CD14-positive monocyte (primary cell): ENCODE results near the gene DIS3L2. TPM values are rescaled to one million over a fixed set of nuclear protein-coding genes. Genes with fewer than 3 reads are reported as not detected.

Source experiments
- DNase-seq, 3 donors: peaks; one replicate each; pipeline ENCODE4 v3.0.0-alpha.2; 2011 to 2022
- H2AFZ ChIP-seq: 2 replicates; pipeline ENCODE4 v1.6.0; 2012; ENCODE audit warnings: mild to moderate bottlenecking, low read depth, low read length, inconsistent platforms; ENCODE audit not compliant: insufficient read depth, poor library complexity, severe bottlenecking
- H3K27ac ChIP-seq, 2 donors: 1 replicate in 1 of 2; 2 replicates in 1 of 2; pipeline ENCODE4 v1.5.1; 2012 to 2013; ENCODE audit warnings: low read length in 2 of 2, control low read depth in 1 of 2, inconsistent platforms in 1 of 2, low read depth in 1 of 2, mild to moderate bottlenecking in 1 of 2
- H3K27me3 ChIP-seq, 2 donors: one replicate each; pipeline versions ENCODE4 v1.6.0 to v1.6.1; 2011 to 2013; ENCODE audit warnings: low read length in 2 of 2; ENCODE audit not compliant: control insufficient read depth in 2 of 2, insufficient read depth in 2 of 2
- H3K36me3 ChIP-seq, 2 donors: replicated peaks in 1 of 2; 1 replicate in 1 of 2; 2 replicates in 1 of 2; pipeline versions ENCODE4 v1.5.1 to v1.6.1; 2012 to 2013; ENCODE audit warnings: low read length in 2 of 2, control low read depth in 1 of 2, inconsistent platforms in 1 of 2, mild to moderate bottlenecking in 1 of 2; ENCODE audit not compliant: insufficient read depth in 2 of 2, control insufficient read depth in 1 of 2
- H3K4me1 ChIP-seq, 2 donors: 1 replicate in 1 of 2; 2 replicates in 1 of 2; pipeline versions ENCODE4 v1.5.1 to v1.6.1; 2012 to 2013; ENCODE audit warnings: low read length in 2 of 2, control low read depth in 1 of 2, inconsistent platforms in 1 of 2, mild to moderate bottlenecking in 1 of 2, moderate library complexity in 1 of 2; ENCODE audit not compliant: insufficient read depth in 2 of 2, control insufficient read depth in 1 of 2
- H3K4me2 ChIP-seq: replicated peaks from 2 replicates; pipeline ENCODE3; 2012; ENCODE audit warnings: low read length, moderate library complexity, mild to moderate bottlenecking; ENCODE audit not compliant: poor library complexity, severe bottlenecking; ENCODE audit errors: extremely low read depth
- H3K4me3 ChIP-seq, 3 experiments: fragments of 200-600 bp in 1 of 3; sonication (generic) in 1 of 3; replicated peaks in 1 of 3; 1 replicate in 2 of 3; 2 replicates in 1 of 3; pipeline ENCODE4 v1.5.1; 2011 to 2013; ENCODE audit warnings: low read length in 3 of 3, mild to moderate bottlenecking in 3 of 3, control low read depth in 2 of 3, low read depth in 2 of 3, inconsistent platforms in 1 of 3, moderate library complexity in 1 of 3
- H3K79me2 ChIP-seq: 2 replicates; pipeline ENCODE4 v1.6.0; 2012; ENCODE audit warnings: mild to moderate bottlenecking, control low read depth, inconsistent platforms, low read length, moderate library complexity; ENCODE audit not compliant: insufficient read depth
- H3K9ac ChIP-seq: 2 replicates; pipeline ENCODE4 v1.6.0; 2017; ENCODE audit warnings: low read length, mild to moderate bottlenecking; ENCODE audit not compliant: insufficient read depth, poor library complexity, severe bottlenecking
- H3K9me3 ChIP-seq, 2 donors: replicated peaks in 1 of 2; 1 replicate in 1 of 2; 2 replicates in 1 of 2; pipeline versions ENCODE4 v1.5.1 to v1.6.1; 2012 to 2013; ENCODE audit warnings: low read length in 2 of 2, control low read depth in 1 of 2; ENCODE audit not compliant: control insufficient read depth in 1 of 2, insufficient read depth in 1 of 2
- H4K20me1 ChIP-seq: 2 replicates; pipeline ENCODE4 v1.6.0; 2012; ENCODE audit warnings: mild to moderate bottlenecking, low read length, control low read depth, moderate library complexity; ENCODE audit not compliant: insufficient read depth
- H3K27ac Mint-ChIP-seq, 7 donors: one replicate each; pipeline ENCODE4 v1.8.0; 2020; ENCODE audit warnings: mild to moderate bottlenecking in 7 of 7, mixed read lengths in 7 of 7, moderate library complexity in 6 of 7, inconsistent platforms in 2 of 7
- H3K27me3 Mint-ChIP-seq, 3 donors: one replicate each; pipeline ENCODE4 v1.8.0; 2021 to 2022; ENCODE audit warnings: low read depth in 3 of 3, mild to moderate bottlenecking in 3 of 3, mixed read lengths in 3 of 3, moderate library complexity in 3 of 3, inconsistent platforms in 1 of 3
- H3K36me3 Mint-ChIP-seq, 2 donors: one replicate each; pipeline ENCODE4 v1.8.0; 2020; ENCODE audit warnings: mixed read lengths in 2 of 2, inconsistent platforms in 1 of 2, mild to moderate bottlenecking in 1 of 2
- H3K4me1 Mint-ChIP-seq: one replicate; pipeline ENCODE4 v1.8.0; 2020; ENCODE audit warnings: mild to moderate bottlenecking, mixed read lengths
- H3K4me3 Mint-ChIP-seq, 2 donors: one replicate each; pipeline ENCODE4 v1.8.0; 2020; ENCODE audit warnings: mild to moderate bottlenecking in 2 of 2, mixed read lengths in 2 of 2, moderate library complexity in 1 of 2
- H3K9me3 Mint-ChIP-seq, 7 donors: one replicate each; pipeline ENCODE4 v1.8.0; 2020 to 2022; ENCODE audit warnings: mixed read lengths in 7 of 7, mild to moderate bottlenecking in 6 of 7, moderate library complexity in 6 of 7, inconsistent platforms in 2 of 7
- CTCF ChIP-seq: fragments of 200-600 bp; IDR thresholded peaks from one replicate; pipeline ENCODE4 v1.8.0; 2022; ENCODE audit warnings: antibody characterized with exemption, mild to moderate bottlenecking
- WGBS: methylation state at CpG from one replicate; pipeline ENCODE4 v1.1.5; 2013; ENCODE audit warnings: missing lambda C conversion rate; ENCODE audit not compliant: insufficient coverage; 5-methylcytosine and 5-hydroxymethylcytosine counted together
- intact Hi-C, 2 donors: fragments of 100-400 bp; cut with micrococcal nuclease; formaldehyde crosslinking; loops; one replicate each; pipeline versions ENCODE4 v1.15.0 to v1.15.1; 2023
- polyA plus RNA-seq, 3 donors: library from polyadenylated mRNA; depleted of rRNA in 1 of 3; unstranded in 2 of 3; stranded (reverse) in 1 of 3; fragments of 300-500 nt in 2 of 3; fragments of >200 nt in 1 of 3; fragmentation: Illumina TruSeq in 2 of 3; gene quantifications; 1 replicate in 2 of 3; 2 replicates in 1 of 3; pipeline ENCODE4 v1.2.3, GENCODE V29; 2012 to 2021

DIS3L2 gene
- polyA plus RNA-seq, 3 donors: 6.0 to 21.7 (median 6.4) TPM

DNA sequence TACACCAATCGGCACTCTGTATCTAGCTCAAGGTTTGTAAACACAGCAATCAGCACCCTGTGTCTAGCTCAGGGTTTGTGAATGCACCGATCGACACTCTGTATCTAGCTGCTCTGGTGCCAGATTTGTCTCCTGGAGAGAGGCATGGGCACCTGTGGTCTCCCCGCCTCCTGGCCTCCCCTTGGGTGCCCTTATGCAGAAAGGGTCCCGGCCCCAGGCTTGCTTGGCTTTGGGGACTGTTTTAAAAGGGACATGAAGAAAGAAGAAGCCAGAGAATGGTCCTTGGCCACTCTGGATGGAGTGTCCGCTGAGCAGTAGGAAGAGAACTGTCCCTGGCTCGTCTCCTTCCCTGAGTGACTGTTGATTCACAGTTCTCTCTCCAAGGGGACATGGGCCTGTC is 405.5 kb downstream of the DIS3L2 start:
- H3K27ac Mint-ChIP-seq: no peak overlapping the region

GRCh38 chr2:232367591-232368233 is 406.2 kb downstream of the DIS3L2 start:
- H3K9me3 Mint-ChIP-seq: peaks cover 0 to 3% (median 0%) of the 10 kb centered on the region in 7 donors
- H3K4me1 ChIP-seq: peaks cover 8 to 9% of the 10 kb centered on the region in 2 donors
- H3K36me3 ChIP-seq: no peaks in the 10 kb centered on the region
- DNase-seq: no peak
- H3K4me2 ChIP-seq: no peak overlapping the region
- H4K20me1 ChIP-seq: no peaks in the 10 kb centered on the region
- no peak overlapping the region for H2AFZ ChIP-seq
- no peaks in the 10 kb centered on the region for H3K36me3 Mint-ChIP-seq
- H3K4me1 Mint-ChIP-seq: peaks cover 19% of the 10 kb centered on the region
- TF ChIP-seq CTCF: no peak
- peaks cover 0 to under 1% of the 10 kb centered on the region in 2 donors for H3K9me3 ChIP-seq
- H3K27me3 ChIP-seq: no peaks in the 10 kb centered on the region
- no peak overlapping the region for H3K27ac ChIP-seq
- intact Hi-C loops: no loop called here
- peaks cover 0 to 5% (median 2%) of the 10 kb centered on the region in 3 donors for H3K27me3 Mint-ChIP-seq
- H3K27ac Mint-ChIP-seq: no peak overlapping the region
- no peak overlapping the region for H3K4me3 Mint-ChIP-seq
- no peak overlapping the region for H3K4me3 ChIP-seq
- WGBS: 78% methylated on average over 10 of the region's 13 CpGs
- H3K79me2 ChIP-seq: no peaks in the 10 kb centered on the region
- no peak overlapping the region for H3K9ac ChIP-seq

More for the DNA sequence above, 405.5 kb downstream of the DIS3L2 start:
- no peak overlapping the region for H3K4me2 ChIP-seq
- peaks cover 5 to 8% of the 10 kb centered on the region in 2 donors for H3K9me3 ChIP-seq
- 79% methylated on average over 6 of the region's 7 CpGs for WGBS
- no peaks in the 10 kb centered on the region for H3K36me3 ChIP-seq
- no peak overlapping the region for H2AFZ ChIP-seq
- Mint-ChIP-seq H3K4me1 (peaks cover 16% of the 10 kb centered on the region), H3K27me3 (peaks cover 0 to 4% (median 2%) of the 10 kb centered on the region in 3 donors), H3K36me3 (no peaks in the 10 kb centered on the region), H3K9me3 (peaks cover 5 to 9% (median 6%) of the 10 kb centered on the region in 7 donors), H3K4me3 (no peak overlapping the region)
- TF ChIP-seq CTCF: no peak
- H4K20me1 ChIP-seq: no peaks in the 10 kb centered on the region
- no peak overlapping the region for H3K9ac ChIP-seq
- DNase-seq: no peak
- peaks cover 8 to 9% of the 10 kb centered on the region in 2 donors for H3K4me1 ChIP-seq
- H3K27me3 ChIP-seq: no peaks in the 10 kb centered on the region
- no peak overlapping the region for H3K4me3 ChIP-seq
- intact Hi-C loops: no loop called here
- H3K27ac ChIP-seq: no peak overlapping the region
- H3K79me2 ChIP-seq: no peaks in the 10 kb centered on the region
